GM19238 (cell line): ENCODE results near the gene ARHGEF37.

ENCODE experiments used
- DNase-seq: peaks from one replicate; pipeline ENCODE4 v3.0.0; 2011; ENCODE audit warnings: low spot score; ENCODE audit not compliant: insufficient read length

The ARHGEF37 gene

DNA sequence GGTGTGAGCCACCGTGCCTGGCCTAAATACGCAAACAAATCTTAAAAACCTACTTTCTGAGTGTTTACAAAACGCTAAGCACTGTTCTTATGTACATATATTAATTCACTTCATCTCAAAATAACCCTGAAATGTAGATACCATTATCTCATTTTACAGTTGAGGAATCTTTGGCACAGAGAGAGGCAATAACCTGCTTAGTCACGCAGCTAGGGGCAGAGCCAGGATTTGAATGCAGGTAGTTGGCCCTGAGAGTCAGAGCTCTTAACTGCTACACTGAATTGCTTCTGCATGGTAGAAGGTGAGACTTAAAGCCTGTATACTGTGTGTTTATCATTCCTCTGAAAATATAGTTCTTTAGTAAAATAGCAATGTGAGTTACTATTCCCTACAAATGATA lies 21.9 kb downstream of the ARHGEF37 start:
- no peak for DNase-seq

DNA sequence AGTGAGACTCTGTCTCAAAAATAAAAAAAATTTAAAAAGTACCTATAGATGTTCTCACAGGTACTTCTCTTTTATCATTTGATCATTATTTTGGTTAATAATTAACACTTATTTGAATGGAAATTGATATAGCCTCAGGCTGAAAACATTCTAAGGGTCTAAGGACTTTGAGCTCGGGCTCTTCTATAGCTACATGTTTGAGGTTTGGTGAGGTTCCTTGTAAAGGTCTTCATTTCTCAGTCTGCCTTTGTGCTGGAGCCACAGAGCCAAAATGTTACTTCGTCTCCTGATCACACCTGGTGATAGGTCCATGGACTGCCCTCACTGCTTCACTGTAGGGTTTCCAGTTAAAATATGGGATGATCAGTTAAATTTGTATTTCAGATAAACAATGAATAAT lies 22.6 kb downstream of the ARHGEF37 start:
- no peak for DNase-seq

DNA sequence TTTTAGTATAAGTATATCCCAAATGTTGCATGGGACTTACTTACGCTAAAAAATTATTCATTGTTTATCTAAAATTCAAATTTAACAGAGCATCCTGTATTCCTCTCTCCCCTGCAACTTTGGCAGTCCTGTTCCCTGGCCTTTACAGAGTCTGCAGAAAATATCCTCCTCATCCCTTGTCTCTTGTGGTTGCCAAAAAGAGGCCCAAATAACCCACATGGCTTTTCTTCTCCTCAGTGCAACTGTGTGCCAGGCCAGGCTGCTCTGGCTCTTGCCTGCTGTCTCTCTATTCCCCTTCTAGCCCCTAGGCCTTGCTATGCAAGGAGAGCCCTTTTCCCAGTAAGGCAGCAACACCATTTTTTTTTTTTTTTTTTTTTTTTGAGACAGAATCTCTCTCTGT lies 23.0 kb downstream of the ARHGEF37 start:
- DNase-seq: no peak

DNA sequence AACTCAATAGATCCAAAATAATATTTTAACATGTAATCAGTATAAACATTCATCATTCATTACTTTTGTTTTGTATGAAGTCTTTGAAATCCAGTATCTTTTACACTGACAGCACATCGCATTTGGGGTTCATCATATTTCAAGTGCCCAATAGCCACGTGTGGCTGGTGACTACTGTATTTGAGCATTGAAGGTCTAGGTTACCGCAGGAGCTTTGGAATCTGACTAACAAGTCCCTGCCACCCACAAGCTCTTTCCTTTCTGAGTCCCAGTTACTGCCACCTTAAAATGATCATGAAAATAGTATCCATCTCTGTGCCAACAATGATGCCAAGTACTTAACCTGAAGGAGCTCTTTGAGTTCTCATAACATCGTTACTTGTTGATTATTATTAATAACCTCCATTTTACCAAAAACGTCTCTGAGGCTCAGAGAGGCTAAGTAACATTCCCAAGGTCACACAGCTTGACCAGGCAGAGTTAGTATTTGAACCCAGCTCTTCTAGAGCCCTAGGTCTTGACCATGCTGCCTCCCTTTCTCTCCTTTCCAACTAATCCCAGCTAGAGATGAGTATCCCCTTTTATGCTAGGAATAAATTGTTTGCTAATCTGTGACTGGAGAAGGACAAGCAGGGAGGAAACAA lies 24.2 kb downstream of the ARHGEF37 start:
- DNase-seq: no peak

DNA sequence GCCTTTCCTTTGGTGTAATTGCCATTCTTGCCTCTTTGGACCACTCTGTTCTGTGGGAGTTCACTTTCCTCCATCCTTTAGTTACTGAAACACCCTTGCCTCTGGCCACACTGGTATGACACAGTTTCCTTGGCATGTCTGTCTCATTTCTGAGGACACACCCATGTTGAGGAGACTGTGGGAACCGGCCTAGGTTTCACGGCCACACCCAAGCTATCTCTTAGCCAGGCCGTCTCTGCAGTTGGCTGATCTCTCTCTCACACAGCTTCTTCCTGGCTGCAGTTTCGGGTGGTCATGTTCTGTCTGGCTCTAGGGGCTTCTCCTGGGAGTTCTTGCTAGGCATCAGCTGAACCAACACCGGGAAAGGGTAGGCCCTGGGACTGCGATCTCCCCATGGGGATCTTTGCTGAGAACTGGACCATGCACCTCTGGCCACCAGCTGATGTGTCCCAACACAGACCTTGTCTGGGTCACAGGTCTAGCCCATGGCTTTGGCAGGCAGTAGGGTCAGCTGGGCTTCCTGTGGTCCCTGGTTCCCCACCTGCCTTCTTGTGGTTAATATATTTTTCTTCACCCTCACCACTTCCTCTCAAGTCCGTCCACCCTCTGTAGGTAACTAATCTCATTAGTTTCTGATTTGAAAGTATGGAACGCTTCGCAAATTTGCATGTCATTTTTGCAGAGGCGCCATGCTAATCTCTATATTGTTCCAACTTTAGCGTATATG lies 24.9 kb downstream of the ARHGEF37 start:
- DNase-seq: peak; percentile 45

DNA sequence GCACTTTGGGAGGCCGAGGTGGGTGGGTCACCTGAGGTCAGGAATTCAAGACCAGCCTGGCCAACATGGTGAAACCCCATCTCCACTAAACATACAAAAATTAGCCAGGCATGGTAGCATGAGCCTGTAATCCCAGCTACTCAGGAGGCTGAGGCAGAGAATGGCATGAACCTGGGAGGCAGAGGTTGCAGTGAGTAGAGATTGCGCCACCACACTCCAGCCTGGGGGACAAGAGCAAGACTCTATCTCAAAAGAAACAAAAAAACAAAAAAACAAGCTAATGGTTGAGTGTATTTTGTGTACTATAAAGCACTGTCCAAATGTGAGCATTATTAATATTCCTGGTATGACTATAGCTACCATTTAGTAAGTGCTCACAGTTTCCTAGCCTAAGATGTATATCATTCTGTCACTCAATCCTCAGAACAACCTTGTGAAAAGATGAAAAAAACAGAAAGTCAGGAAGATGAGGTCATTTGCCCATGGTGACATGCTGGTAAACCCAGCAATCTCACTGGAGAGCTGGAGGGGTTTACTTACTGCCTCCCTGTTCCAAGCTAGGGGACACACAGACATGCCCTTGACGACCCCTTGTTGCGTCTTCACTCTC lies 27.7 kb downstream of the ARHGEF37 start:
- no peak for DNase-seq

DNA sequence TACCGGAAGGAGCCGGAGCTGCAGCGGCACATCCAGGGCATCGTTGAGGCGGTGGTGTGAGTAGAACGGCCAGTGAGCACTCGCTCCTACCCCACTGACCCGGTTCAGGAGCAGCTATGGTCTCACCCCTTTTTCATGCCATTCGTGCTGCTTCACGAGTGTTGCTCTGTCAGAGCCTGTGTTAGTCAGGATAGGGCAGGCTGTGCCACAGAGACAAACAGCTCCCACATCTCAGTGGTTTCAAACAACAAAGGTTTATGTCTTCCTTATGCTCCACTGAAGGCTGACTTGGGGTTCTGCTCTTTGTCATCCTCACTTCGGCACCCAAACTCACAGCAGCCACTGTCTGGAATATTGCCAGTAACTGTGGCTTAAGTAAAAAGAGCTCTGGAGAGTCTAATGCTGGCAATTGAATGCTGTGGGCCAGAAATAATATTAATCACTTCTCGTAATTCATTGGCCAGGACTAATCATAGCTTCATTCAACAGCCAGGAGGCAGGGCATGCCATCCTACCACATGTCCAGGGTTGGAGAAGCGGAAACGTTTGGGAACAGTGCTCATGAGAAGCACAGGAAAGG lies 28.4 kb downstream of the ARHGEF37 start:
- DNase-seq: no peak

DNA sequence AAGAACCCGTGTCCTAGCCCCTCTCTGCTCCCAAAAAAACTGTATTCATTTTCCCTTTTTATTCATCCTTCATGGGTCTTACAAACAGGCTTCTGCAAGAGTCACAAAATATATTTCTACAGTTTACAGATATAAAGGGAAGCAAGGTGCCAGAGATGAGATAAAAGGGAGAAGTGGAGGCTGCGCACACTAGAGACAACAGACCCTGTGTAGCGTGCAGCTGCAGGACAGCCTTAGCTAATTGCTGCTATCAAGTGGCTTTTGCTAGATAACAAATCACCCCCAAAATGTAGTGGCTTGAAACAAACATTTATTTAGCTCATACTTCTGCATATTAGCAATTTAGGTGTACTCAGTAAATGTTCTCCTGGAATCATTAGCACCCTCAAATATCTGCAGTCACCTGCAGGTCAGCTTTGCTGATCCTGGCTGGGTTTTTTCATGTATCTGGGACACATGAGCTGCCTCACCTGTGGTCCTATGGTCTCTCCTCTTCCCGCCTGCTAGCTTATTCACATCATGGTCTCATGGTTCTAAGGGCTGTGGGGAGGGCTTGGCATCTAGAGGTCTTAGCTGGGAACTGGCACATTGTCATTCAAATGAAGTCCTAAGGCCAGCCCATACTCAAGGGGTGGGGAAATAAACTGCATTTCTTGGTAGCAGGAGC lies 29.4 kb downstream of the ARHGEF37 start:
- no peak for DNase-seq

DNA sequence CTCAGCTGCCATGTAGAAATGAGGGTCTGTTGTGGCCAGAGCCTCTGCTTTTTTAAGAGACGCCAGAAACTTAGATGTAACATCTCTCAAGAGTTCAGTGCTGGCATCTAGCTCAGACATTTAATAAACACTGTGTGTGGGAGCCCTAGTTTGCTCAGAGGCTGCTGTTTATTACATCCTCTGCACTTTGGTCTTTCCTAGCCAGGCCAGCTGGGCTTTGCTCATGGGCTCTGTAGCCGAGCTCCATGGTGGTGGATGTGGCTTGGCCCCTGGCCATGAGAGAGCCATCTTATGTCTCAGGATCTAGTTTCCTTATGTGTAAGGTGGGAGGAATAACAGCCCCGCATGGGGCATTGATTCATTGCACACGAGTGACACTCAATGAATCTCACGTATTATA lies 30.0 kb downstream of the ARHGEF37 start:
- no peak for DNase-seq

DNA sequence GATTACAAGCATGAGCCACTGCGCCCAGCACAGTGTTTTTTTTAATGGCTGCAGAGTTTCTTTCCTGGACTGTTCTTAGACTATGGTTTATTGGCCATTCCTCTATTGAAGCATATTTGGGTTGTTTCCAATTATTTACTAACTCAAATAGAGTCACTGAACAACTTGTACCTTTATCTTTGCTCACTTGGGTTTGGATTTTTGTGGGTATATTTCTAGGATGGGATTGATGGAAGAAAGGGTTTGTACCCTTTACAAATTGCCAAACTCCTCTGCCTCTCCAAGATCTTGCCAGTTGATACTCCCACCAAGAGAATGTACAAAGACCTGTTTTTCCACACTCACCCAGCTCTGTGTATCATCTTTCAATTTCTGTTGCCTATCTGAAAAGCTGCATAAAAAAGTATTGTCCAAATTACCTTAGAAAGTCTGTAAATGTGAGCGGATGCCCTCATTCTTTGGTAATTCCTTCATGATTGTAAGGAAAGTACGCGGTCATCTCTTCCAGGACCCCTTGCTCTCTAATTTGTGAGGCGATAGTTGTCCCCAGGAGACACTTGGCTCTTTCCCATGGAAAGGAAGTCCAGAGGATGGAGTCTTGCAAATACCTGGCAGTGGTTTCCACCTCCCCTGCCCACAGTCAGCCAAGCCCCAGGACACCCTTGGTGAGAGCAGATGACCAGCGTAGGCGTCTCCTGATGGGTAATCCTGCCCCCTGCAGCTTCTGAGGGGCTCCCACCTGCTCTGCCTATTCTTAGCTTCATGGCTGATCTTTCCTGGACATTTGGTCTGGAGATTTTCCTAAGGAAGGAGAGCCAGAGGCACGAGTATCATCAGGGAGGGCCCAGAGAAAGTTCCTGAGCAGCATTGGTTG lies 33.0 kb downstream of the ARHGEF37 start:
- no peak for DNase-seq

DNA sequence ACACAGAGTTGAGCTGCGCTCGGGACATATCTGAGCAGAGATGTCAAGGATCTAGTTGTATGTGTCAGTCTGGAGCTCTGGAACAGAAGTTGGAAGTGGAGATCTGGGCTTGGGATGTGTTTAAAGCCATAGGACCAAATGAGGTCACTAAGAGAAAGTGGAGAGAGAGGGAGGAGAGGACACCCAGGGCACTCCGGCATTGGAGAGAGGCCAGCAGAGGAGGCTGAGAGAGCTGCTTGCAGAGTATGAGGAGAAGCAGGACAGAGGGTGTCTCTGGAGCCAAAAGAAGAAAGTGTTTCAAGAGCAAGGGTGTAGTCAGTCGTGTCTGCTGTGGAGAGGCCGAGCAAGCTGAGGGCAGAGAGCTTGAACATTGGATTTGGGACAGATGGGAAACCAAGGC lies 34.7 kb downstream of the ARHGEF37 start:
- DNase-seq: no peak

DNA sequence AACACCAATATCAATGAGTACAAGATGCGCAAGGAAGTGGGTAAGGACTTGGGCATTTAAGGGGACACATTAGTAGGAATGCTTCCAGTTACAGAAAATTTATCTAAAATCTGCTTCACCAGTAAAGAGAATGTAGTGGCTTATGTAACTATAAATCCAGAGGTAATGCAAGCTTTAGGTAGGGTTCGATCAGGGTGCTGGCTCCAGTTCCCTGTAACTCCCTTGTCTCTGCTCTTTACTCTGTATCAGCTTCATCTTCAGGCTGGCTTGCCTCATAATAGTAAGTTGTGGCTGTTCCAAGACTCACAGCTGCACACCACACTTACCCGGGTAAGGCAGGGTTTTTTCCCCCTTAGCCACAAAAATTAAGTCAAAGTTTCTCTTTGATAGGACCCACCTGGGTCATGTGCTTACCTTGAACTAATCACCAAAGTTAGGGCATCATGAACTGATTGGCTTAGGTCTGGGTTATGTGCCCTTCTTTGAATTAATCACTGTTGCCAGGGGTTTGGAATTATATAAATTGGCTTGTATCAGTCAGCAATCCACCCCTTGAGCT lies 35.5 kb downstream of the ARHGEF37 start:
- no peak for DNase-seq

DNA sequence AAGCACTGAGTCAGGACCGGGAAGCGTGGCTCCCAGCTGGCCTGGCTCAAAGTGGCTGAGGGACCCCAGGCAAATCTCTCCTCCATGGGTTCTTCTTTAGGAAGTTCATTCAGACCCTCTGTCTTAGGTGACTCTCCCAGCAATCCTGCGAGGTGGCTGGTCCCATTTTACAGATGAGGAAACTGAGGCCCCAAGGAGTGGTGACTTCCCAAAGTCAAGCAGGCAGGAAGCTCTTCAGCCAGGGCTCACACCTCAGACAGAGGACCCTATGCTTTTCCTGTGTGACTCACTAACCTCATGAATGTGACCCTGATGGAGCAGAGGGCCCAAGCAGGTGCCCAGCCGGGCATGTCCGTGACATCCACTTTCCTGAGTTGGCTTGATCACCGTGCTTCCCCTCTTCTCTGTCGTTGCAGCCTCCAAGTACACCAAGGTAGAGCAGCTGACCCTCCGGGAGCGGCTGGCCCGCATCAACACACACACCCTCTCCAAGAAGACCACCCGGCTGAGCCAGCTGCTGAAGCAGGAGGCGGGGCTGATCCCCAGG lies 36.5 kb downstream of the ARHGEF37 start:
- DNase-seq: no peak

DNA sequence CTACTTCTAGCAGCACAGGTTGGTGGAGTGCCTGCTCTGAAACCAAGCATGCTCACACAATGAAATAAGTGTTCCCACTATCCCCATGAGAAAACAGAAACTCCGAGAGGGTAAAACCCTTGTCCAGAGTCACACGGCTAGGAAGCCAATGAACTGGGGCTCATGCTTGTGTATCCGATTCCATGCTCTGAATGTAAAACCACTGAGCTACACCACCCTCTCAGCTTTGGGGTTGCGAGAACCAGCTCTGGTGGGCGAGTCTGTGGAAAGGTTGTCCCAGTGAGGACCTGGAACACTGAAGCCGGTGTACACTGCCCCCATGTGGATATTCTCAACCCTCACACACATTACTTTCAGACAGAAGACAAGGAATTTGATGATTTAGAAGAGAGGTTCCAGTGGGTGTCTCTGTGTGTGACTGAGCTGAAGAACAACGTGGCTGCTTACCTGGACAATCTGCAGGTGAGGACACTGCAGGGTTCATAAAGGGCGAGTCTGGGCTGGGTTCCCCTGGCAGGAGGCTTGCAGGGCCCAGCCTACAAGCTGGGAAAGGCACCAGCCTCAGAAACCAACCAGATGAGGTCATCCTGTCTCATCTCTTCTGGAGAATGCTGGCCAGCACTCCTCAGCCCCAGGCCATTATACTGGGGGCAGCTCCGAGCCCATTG lies 37.4 kb downstream of the ARHGEF37 start:
- DNase-seq: peak; percentile 35

DNA sequence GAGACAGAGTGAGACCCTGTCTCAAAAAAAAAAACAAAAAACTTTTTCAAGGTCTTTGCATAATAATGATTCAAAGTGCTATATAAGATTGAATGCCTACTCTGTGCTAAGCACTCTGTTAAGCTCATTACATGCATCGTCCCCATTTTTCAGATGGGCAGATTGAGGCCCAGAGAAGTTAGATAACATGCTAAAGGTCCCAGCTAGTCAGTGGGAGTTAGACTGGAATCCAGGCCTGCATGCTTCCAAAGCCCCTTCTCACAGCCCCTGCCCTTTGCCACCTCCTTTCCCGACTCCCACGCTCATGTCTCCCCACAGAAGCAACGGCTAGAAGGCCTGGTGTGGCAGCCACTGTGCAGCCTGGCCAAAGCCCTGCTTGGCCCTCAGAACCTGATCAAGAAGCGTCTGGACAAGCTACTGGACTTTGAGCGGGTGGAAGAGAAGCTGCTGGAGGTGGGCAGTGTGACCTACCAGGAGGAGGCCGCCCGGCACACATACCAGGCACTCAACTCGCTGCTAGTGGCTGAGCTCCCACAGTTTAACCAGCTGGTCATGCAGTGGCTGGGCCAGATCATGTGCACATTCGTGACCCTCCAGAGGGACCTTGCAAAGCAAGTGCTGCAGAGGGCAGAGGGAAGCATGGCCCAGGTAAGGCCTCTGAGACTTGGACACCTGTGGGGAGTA lies 40.3 kb downstream of the ARHGEF37 start:
- no peak for DNase-seq

DNA sequence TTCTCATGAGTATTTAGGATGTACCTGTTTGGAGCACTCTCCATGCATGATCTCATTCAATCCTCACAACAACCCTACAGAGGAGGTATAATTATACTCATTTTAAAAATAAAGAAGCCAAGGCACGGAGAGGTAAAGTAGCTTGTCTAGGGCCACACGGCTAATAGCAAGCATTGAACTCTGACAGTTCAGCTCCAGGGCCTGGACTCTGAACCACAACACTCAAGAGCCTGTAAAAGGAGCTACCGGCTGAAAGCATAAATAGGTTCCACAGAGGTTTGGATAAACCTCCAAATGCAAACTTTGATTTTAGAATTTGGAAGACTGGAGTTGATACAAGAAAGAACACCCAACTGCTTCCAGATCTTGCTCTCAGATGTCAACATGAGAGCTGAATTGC lies 41.2 kb downstream of the ARHGEF37 start:
- no peak for DNase-seq

DNA sequence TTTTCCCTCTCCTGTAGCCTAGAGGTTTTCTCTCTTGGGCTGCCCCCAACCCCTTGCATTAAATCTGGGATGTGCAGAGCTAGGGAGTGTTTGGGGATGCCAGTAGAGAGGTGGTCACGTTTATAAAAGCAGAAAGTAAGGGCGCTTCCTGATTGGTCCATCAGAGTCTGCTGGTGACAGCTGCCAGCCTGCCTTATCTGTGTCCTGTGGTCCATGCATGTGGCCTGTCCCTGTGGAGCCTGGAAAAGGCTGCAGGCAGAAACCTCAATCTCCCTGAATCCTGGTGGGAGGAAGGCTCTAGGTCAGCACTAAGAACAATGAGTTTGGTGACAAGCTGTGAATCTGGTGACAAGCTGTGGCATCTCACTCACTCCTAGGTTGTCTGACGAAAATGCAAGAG lies 42.2 kb downstream of the ARHGEF37 start:
- no peak for DNase-seq

DNA sequence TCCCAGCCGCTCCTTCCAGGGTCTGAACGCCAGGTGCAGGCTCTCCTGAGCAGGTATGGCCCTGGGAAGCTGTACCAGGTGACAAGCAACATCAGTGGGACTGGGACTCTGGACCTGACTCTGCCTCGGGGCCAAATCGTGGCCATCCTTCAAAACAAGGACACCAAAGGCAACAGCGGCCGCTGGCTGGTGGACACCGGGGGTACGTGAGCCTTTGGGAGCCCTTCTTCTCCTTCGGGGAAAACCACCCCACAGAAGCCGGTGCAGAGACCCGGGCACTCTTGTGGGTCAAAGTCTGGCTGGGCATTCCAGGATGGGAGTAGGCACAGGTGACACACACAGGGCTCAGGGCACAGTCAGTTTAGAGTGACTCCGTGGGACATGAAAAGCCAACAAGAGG lies 45.8 kb downstream of the ARHGEF37 start:
- no peak for DNase-seq

DNA sequence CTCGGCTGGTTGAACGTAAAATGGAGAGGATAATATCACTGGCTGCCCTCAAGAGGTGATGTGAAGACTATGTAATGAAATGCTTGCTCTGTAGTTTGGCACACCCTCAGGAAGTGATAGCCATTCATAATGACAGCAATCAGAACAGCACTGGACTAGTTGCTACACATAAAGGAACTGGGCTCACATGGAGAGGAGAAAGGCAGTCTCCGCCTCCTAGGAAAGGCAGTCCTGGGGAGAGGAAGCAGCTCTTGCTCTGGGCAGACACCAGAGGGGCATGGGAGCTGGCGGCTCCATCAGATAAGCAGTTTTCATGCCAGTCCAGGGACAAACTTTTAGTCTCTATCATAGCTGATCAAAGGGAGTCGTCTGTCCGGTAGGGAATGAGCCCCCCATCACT lies 46.9 kb downstream of the ARHGEF37 start:
- no peak for DNase-seq
